Measurements from ENCODE around the gene C3orf22.

The C3orf22 gene

DNA sequence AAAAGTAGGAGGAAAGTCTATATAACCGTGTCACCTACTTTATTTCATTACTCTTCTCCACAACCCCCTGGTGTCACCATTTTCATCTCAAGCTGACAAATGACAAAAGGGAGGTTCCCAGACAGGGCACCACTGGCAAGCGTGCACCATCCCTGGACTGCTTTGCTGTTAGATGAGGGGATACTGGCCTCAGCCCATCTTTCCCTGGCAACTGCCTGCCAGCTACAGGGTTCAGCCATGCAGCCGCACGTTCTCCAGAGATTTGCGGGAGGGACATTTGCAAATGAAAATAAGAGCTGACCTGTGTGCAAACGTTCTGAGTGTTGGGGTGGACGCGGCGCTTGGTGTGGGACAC, 41.8 kb downstream of the C3orf22 start:
- no peaks in the 10 kb centered on the region for H3K27me3 ChIP-seq (ENCODE audit: insufficient read depth, low read length)
- WGBS, result 94% methylated on average over 9 of the region's 9 CpGs
- H3K27ac ChIP-seq (ENCODE audit: low read depth, low read length), result no peak overlapping the region
- no peak overlapping the region for H3K4me3 ChIP-seq (ENCODE audit: low read length)
- H3K36me3 ChIP-seq (ENCODE audit: insufficient read depth, low read length), result no peaks in the 10 kb centered on the region
- H3K9ac ChIP-seq (ENCODE audit: low read depth, low read length), result no peak overlapping the region
- no peaks in the 10 kb centered on the region for H3K4me1 ChIP-seq (ENCODE audit: insufficient read depth, low read length)
- H3K9me3 ChIP-seq (ENCODE audit: insufficient read depth, low read depth, low read length), result no peaks in the 10 kb centered on the region

DNA sequence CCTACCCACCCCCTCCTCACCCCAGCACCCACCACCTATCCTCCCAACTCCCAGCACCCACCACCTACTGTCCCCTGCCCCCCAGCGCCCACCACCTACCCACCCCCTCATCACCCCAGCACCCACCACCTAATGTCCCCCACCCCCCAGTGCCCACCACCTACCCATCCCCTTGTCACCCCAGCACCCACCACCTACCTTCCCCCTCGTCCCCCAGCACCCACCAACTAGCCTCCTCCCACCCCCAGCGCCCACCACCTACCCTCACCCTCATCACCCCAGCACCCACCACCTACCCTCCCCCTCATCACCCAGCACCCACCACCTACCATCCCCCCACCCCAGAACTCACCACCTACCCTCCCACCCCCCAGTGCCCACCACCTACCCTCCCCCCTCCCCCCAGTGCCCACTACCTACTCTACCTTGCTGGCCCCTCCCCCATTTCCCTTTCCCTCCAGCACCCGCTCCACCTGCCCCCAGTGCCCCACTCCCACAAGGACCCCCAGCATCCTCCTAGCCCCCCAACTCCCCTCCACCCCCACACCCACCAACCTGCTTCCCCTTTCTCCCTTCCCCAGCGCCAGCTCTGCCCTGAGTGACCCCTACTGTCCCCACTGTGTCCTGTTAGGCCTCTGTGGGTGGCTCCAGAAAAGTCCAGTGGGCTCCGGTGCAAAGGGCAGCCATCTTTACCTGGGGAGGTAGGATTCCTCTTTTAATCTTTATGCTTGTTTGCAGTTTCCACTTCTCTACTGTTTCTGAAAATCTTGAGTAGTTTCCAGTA, 42.4 kb downstream of the C3orf22 start:
- Histone ChIP-seq H3K36me3 (ENCODE audit: insufficient read depth, low read length) (no peaks in the 10 kb centered on the region), H3K4me1 (ENCODE audit: insufficient read depth, low read length) (no peaks in the 10 kb centered on the region), H3K27me3 (ENCODE audit: insufficient read depth, low read length) (no peaks in the 10 kb centered on the region), H3K4me3 (ENCODE audit: low read length) (no peak overlapping the region), H3K9me3 (ENCODE audit: insufficient read depth, low read depth, low read length) (no peaks in the 10 kb centered on the region), H3K9ac (ENCODE audit: low read depth, low read length) (no peak overlapping the region), H3K27ac (ENCODE audit: low read depth, low read length) (no peak overlapping the region)
- 93% methylated on average over 4 of the region's 6 CpGs for WGBS

DNA sequence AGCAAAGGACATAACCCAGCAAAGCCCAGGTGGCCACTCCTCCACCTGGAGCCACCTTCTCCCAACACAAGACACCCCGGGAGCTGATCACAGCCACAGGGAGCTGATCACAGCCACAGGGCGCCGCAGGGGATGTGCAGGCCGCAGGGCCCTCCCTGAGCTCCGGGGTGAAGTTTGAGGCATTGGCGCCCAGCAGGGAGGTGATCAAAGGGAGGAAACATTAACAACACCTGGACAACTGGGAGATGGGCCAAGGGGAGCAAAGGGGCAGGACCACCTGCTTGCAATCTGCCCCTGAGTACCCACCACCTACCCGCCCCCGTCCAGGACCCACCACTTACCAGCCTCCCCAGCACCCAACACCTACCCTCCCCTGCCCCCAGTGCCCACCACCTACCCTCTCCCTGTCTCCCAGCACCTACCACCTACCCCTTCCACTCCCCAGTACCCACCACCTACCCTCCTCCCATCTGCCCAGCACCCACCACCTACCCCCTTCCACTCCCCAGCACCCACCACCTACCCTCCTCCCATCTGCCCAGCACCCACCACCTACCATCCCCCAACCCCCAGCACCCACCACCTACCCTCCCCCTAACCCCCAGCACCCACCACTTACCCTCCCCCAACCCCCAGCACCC, 43.5 kb downstream of the C3orf22 start:
- Histone ChIP-seq H3K9ac (ENCODE audit: low read depth, low read length) (no peak overlapping the region), H3K9me3 (ENCODE audit: insufficient read depth, low read depth, low read length) (no peaks in the 10 kb centered on the region), H3K4me3 (ENCODE audit: low read length) (no peak overlapping the region), H3K27ac (ENCODE audit: low read depth, low read length) (no peak overlapping the region), H3K27me3 (ENCODE audit: insufficient read depth, low read length) (no peaks in the 10 kb centered on the region), H3K36me3 (ENCODE audit: insufficient read depth, low read length) (no peaks in the 10 kb centered on the region), H3K4me1 (ENCODE audit: insufficient read depth, low read length) (no peaks in the 10 kb centered on the region)
- WGBS, result 91% methylated on average over 8 of the region's 8 CpGs

DNA sequence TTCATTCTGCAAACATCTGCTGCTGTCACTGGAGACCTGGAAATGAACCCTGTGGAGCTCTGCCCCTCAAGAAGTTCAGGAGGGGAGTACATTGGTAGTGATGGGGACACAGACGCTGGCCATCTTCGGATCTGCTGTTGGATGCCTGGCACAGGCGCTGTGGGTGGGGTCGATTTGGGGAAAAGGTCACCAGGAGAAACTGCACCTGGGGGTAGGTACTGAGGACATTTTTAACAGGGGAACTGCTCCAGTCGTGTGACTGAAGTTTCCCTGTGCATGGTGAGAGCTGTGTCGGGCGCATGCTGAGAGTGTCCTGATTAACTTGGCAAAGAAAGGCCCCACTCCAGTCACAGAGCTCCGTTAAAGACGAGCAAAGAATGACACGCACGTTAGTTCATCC, 44.6 kb downstream of the C3orf22 start:
- Histone ChIP-seq H3K4me3 (ENCODE audit: low read length) (no peak overlapping the region), H3K27me3 (ENCODE audit: insufficient read depth, low read length) (no peaks in the 10 kb centered on the region), H3K4me1 (ENCODE audit: insufficient read depth, low read length) (no peaks in the 10 kb centered on the region), H3K9me3 (ENCODE audit: insufficient read depth, low read depth, low read length) (no peaks in the 10 kb centered on the region), H3K27ac (ENCODE audit: low read depth, low read length) (no peak overlapping the region), H3K9ac (ENCODE audit: low read depth, low read length) (no peak overlapping the region), H3K36me3 (ENCODE audit: insufficient read depth, low read length) (no peaks in the 10 kb centered on the region)
- 88% methylated on average over 11 of the region's 11 CpGs for WGBS

GRCh38 chr3:126512916-126513650, 45.6 kb downstream of the C3orf22 start:
- 90% methylated on average over 12 of the region's 12 CpGs for WGBS
- no peak overlapping the region for H3K27ac ChIP-seq (ENCODE audit: low read depth, low read length)

DNA sequence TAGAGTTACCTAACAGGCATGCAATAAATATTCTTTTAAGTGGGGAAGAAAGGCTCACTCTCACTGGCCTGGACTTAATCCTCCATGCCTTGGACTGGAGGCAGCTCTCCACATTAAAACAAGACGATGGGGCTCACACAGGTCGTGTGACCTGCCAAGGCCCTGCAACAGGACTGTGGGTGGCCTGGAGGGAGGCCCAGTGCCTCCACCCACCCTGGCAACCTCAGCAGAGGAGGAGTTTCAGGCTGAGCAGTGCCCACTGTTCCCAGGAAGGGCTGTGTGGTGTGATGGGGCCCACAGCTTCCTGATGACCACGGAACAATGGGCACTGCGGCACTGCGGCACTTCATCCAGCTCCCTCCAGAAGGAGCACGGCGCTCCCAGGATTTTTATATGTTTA, 46.7 kb downstream of the C3orf22 start:
- Histone ChIP-seq H3K4me1 (ENCODE audit: insufficient read depth, low read length) (no peaks in the 10 kb centered on the region), H3K27ac (ENCODE audit: low read depth, low read length) (no peak overlapping the region), H3K27me3 (ENCODE audit: insufficient read depth, low read length) (no peaks in the 10 kb centered on the region), H3K9me3 (ENCODE audit: insufficient read depth, low read depth, low read length) (no peaks in the 10 kb centered on the region), H3K36me3 (ENCODE audit: insufficient read depth, low read length) (no peaks in the 10 kb centered on the region), H3K9ac (ENCODE audit: low read depth, low read length) (no peak overlapping the region), H3K4me3 (ENCODE audit: low read length) (no peak overlapping the region)
- WGBS, result 90% methylated on average over 7 of the region's 7 CpGs

More at GRCh38 chr3:126512916-126513650, 45.6 kb downstream of the C3orf22 start:
- H3K9ac ChIP-seq (ENCODE audit: low read depth, low read length), result no peak overlapping the region
- H3K36me3 ChIP-seq (ENCODE audit: insufficient read depth, low read length), result no peaks in the 10 kb centered on the region
- no peak overlapping the region for H3K4me3 ChIP-seq (ENCODE audit: low read length)
- H3K27me3 ChIP-seq (ENCODE audit: insufficient read depth, low read length), result no peaks in the 10 kb centered on the region
- no peaks in the 10 kb centered on the region for H3K4me1 ChIP-seq (ENCODE audit: insufficient read depth, low read length)
- H3K9me3 ChIP-seq (ENCODE audit: insufficient read depth, low read depth, low read length), result no peaks in the 10 kb centered on the region

DNA sequence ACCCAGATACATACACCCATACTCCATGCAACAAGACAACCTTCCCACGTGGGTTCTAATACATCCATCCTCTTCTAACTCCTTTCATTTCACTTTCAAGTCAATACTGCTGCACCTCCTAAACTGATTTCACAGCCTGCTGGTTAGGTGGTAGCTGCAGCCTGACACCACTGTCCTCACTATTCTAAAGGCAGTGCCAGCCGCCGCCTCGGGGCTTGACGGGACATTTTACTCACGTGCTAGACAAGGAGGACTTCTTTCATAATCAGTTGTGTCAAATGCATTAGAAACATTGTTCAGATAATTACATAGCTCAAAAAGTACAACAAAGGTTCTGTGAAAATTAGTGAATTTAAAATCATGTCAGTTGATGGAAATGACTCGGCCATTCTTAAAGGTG, 47.4 kb downstream of the C3orf22 start:
- no peaks in the 10 kb centered on the region for H3K27me3 ChIP-seq (ENCODE audit: insufficient read depth, low read length)
- H3K4me1 ChIP-seq (ENCODE audit: insufficient read depth, low read length), result no peaks in the 10 kb centered on the region
- WGBS, result 81% methylated on average over 6 of the region's 7 CpGs
- H3K4me3 ChIP-seq (ENCODE audit: low read length), result no peak overlapping the region
- H3K27ac ChIP-seq (ENCODE audit: low read depth, low read length), result no peak overlapping the region
- no peaks in the 10 kb centered on the region for H3K9me3 ChIP-seq (ENCODE audit: insufficient read depth, low read depth, low read length)
- no peak overlapping the region for H3K9ac ChIP-seq (ENCODE audit: low read depth, low read length)
- H3K36me3 ChIP-seq (ENCODE audit: insufficient read depth, low read length), result no peaks in the 10 kb centered on the region

GRCh38 chr3:126510308-126510910, 48.3 kb downstream of the C3orf22 start:
- 91% methylated on average over 22 of the region's 22 CpGs for WGBS
- Histone ChIP-seq H3K9ac (ENCODE audit: low read depth, low read length) (no peak overlapping the region), H3K4me3 (ENCODE audit: low read length) (no peak overlapping the region), H3K36me3 (ENCODE audit: insufficient read depth, low read length) (no peaks in the 10 kb centered on the region), H3K27me3 (ENCODE audit: insufficient read depth, low read length) (no peaks in the 10 kb centered on the region), H3K9me3 (ENCODE audit: insufficient read depth, low read depth, low read length) (no peaks in the 10 kb centered on the region), H3K4me1 (ENCODE audit: insufficient read depth, low read length) (no peaks in the 10 kb centered on the region), H3K27ac (ENCODE audit: low read depth, low read length) (no peak overlapping the region)

- Histone ChIP-seq H3K36me3 (ENCODE audit: insufficient read depth, low read length) (no peaks in the 10 kb centered on the region), H3K9me3 (ENCODE audit: insufficient read depth, low read depth, low read length) (no peaks in the 10 kb centered on the region), H3K27ac (ENCODE audit: low read depth, low read length) (no peak overlapping the region), H3K4me3 (ENCODE audit: low read length) (no peak overlapping the region), H3K9ac (ENCODE audit: low read depth, low read length) (no peak overlapping the region), H3K4me1 (ENCODE audit: insufficient read depth, low read length) (no peaks in the 10 kb centered on the region), H3K27me3 (ENCODE audit: insufficient read depth, low read length) (no peaks in the 10 kb centered on the region)
- 89% methylated on average over 18 of the region's 18 CpGs for WGBS
These were observed 49.0 kb downstream of the C3orf22 start for GRCh38 chr3:126509597-126510307.

- Histone ChIP-seq H3K27ac (ENCODE audit: low read depth, low read length) (no peak overlapping the region), H3K4me1 (ENCODE audit: insufficient read depth, low read length) (no peaks in the 10 kb centered on the region), H3K27me3 (ENCODE audit: insufficient read depth, low read length) (no peaks in the 10 kb centered on the region), H3K36me3 (ENCODE audit: insufficient read depth, low read length) (no peaks in the 10 kb centered on the region), H3K4me3 (ENCODE audit: low read length) (no peak overlapping the region), H3K9ac (ENCODE audit: low read depth, low read length) (no peak overlapping the region), H3K9me3 (ENCODE audit: insufficient read depth, low read depth, low read length) (no peaks in the 10 kb centered on the region)
- 93% methylated on average over 4 of the region's 4 CpGs for WGBS
These were observed 50.2 kb downstream of the C3orf22 start for GRCh38 chr3:126508564-126508964.

Data from HUES64 (cell line).